Measurements from ENCODE around the gene TBC1D22A. TPM values are rescaled to one million over a fixed set of nuclear protein-coding genes. Genes with fewer than 3 reads are reported as not detected.

Gene TBC1D22A
- total and polyA plus RNA-seq, 4 donors: 4.1 to 12.4 (median 8.4) TPM

DNA sequence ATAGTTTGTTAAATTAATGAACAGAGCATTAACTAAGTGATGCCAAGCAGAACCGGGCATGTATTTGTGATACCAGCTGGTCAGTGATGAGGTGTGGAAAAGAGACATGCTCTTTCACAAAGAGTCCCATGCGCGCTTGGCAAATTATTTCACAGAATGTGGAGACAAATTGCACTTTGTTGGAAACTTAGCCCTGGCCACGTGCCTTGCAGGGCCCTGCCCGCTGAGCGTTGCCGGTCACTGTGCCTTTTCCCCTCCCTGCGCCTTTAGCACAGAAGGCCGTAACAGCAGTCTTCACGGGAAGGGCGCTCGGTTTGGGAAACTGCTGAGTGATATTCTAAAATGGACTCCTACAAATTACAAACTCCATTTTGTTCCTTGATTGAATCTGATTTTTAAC lies 235.9 kb downstream of the TBC1D22A start:
- Histone ChIP-seq H3K27me3 (ENCODE audit: control insufficient read depth in 4 of 4, insufficient read depth in 4 of 4, low read length in 3 of 4) (no peaks in the 10 kb centered on the region), H3K9me3 (ENCODE audit: control insufficient read depth in 4 of 4, low read length in 3 of 4) (no peaks in the 10 kb centered on the region), H3K36me3 (ENCODE audit: control insufficient read depth in 4 of 4, insufficient read depth in 3 of 4, low read depth in 1 of 4, low read length in 3 of 4) (peaks cover 0 to 2% (median 0%) of the 10 kb centered on the region in 4 donors), H3K27ac (ENCODE audit: low read depth in 1 of 2, low read length in 2 of 2) (no peak overlapping the region), H3K9ac (ENCODE audit: low read depth in 1 of 2, low read length in 2 of 2) (no peak overlapping the region), H3K4me3 (ENCODE audit: low read depth in 1 of 3, low read length in 3 of 3) (no peak overlapping the region), H3K4me1 (ENCODE audit: control insufficient read depth in 4 of 4, insufficient read depth in 4 of 4, low read length in 3 of 4) (no peaks in the 10 kb centered on the region)
- DNase-seq (ENCODE audit: low spot score): no peak
- 97% methylated on average over 12 of the region's 12 CpGs for WGBS
- TF ChIP-seq RAD21 (IDR thresholded peaks at IDR 0.05) (no peak), FOXA1 (IDR thresholded peaks at IDR 0.05) (no peak), HNF4G (IDR thresholded peaks at IDR 0.05) (no peak), JUND (IDR thresholded peaks at IDR 0.05) (no peak)
- TF ChIP-seq, protein P1, sequence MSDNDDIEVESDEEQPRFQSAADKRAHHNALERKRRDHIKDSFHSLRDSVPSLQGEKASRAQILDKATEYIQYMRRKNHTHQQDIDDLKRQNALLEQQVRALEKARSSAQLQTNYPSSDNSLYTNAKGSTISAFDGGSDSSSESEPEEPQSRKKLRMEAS (IDR thresholded peaks at IDR 0.05): no peak
- TF ChIP-seq, protein P2, sequence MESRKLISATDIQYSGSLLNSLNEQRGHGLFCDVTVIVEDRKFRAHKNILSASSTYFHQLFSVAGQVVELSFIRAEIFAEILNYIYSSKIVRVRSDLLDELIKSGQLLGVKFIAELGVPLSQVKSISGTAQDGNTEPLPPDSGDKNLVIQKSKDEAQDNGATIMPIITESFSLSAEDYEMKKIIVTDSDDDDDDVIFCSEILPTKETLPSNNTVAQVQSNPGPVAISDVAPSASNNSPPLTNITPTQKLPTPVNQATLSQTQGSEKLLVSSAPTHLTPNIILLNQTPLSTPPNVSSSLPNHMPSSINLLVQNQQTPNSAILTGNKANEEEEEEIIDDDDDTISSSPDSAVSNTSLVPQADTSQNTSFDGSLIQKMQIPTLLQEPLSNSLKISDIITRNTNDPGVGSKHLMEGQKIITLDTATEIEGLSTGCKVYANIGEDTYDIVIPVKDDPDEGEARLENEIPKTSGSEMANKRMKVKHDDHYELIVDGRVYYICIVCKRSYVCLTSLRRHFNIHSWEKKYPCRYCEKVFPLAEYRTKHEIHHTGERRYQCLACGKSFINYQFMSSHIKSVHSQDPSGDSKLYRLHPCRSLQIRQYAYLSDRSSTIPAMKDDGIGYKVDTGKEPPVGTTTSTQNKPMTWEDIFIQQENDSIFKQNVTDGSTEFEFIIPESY (IDR thresholded peaks at IDR 0.05): no peak

DNA sequence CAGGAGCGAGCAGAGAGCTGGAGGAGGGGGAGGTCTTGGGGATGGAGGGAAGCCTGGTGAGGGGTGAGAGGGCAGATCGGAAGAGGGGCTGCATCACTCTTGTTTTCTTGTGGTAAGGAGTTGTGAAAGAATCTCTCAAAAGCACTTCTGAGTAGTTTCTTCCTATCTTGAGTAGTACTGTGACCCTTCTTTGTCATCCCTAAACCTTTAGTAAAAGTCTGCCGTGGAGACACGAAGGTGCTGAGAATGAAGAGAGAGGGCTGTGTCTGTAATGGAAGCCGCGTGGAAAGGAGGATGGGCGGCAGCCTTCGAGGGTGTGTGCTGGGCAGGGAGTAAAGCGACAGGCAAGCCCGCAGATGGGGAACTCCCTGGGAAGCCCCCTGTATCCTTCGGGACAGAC lies 237.8 kb downstream of the TBC1D22A start:
- Histone ChIP-seq H3K36me3 (ENCODE audit: control insufficient read depth in 4 of 4, insufficient read depth in 3 of 4, low read depth in 1 of 4, low read length in 3 of 4) (peaks cover 0 to 2% (median 0%) of the 10 kb centered on the region in 4 donors), H3K9me3 (ENCODE audit: control insufficient read depth in 4 of 4, low read length in 3 of 4) (no peaks in the 10 kb centered on the region), H3K4me3 (ENCODE audit: low read depth in 1 of 3, low read length in 3 of 3) (no peak overlapping the region), H3K9ac (ENCODE audit: low read depth in 1 of 2, low read length in 2 of 2) (no peak overlapping the region), H3K27ac (ENCODE audit: low read depth in 1 of 2, low read length in 2 of 2) (no peak overlapping the region), H3K27me3 (ENCODE audit: control insufficient read depth in 4 of 4, insufficient read depth in 4 of 4, low read length in 3 of 4) (no peaks in the 10 kb centered on the region), H3K4me1 (ENCODE audit: control insufficient read depth in 4 of 4, insufficient read depth in 4 of 4, low read length in 3 of 4) (no peaks in the 10 kb centered on the region)
- WGBS: 93% methylated on average over 11 of the region's 11 CpGs
- TF ChIP-seq FOXA2 (IDR thresholded peaks at IDR 0.05): no peak
- TF ChIP-seq, protein P3, sequence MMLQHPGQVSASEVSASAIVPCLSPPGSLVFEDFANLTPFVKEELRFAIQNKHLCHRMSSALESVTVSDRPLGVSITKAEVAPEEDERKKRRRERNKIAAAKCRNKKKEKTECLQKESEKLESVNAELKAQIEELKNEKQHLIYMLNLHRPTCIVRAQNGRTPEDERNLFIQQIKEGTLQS (IDR thresholded peaks at IDR 0.05): no peak
- TF ChIP-seq EGR1 (IDR thresholded peaks at IDR 0.05; ENCODE audit: low read depth in 2 of 2): no peak
- no peak for DNase-seq (ENCODE audit: low spot score)

DNA sequence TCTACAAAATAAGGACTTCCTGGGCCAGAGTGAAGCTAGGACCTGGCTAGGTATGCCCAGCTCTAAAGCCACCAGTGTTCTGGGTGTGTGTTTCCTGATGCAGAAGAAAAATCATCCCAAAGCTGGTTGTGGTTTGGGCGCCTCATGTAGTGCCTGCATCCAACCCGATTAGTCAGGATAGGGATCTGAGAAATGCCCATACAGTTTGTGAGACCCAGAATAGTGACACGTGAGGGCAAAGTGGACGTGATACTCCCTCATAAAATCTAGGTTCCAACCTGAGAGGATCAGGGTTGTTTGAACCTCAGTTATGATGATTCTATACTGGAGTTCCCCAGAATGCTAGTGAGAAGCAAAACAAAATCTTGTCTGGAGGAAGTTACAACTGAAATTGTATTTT lies 238.4 kb downstream of the TBC1D22A start:
- Histone ChIP-seq H3K27me3 (ENCODE audit: control insufficient read depth in 4 of 4, insufficient read depth in 4 of 4, low read length in 3 of 4) (no peaks in the 10 kb centered on the region), H3K9ac (ENCODE audit: low read depth in 1 of 2, low read length in 2 of 2) (no peak overlapping the region), H3K4me1 (ENCODE audit: control insufficient read depth in 4 of 4, insufficient read depth in 4 of 4, low read length in 3 of 4) (no peaks in the 10 kb centered on the region), H3K36me3 (ENCODE audit: control insufficient read depth in 4 of 4, insufficient read depth in 3 of 4, low read depth in 1 of 4, low read length in 3 of 4) (peaks cover 0 to 2% (median 0%) of the 10 kb centered on the region in 4 donors), H3K9me3 (ENCODE audit: control insufficient read depth in 4 of 4, low read length in 3 of 4) (no peaks in the 10 kb centered on the region), H3K4me3 (ENCODE audit: low read depth in 1 of 3, low read length in 3 of 3) (no peak overlapping the region), H3K27ac (ENCODE audit: low read depth in 1 of 2, low read length in 2 of 2) (no peak overlapping the region)
- no peak for DNase-seq (ENCODE audit: low spot score)
- WGBS: 85% methylated on average over 4 of the region's 4 CpGs
- TF ChIP-seq HNF4A (conservative IDR thresholded peaks at IDR 0.05) (no peak), TAF1 (conservative IDR thresholded peaks at IDR 0.05) (no peak), SP1 (IDR thresholded peaks at IDR 0.05) (no peak)

DNA sequence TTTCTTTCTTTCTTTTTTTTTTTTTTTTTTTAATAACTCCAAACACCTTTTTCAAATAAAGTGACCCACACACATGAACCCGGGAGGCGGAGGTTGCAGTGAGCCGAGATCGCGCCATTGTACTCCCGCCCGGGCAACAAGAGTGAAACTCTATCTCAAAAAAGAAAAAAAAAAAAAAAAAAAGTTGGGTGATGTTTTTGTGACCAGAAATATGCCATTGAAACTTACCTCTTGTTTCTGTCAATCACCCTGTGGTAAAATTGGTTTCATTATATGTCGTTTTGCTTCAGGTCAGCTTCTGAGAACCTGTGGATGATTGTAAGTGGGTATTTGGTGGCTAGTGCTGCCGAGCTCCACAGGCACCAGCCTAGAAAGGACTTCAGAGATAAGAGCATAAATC lies 238.8 kb downstream of the TBC1D22A start:
- DNase-seq (ENCODE audit: low spot score): no peak
- 95% methylated on average over 9 of the region's 9 CpGs for WGBS
- Histone ChIP-seq H3K27ac (ENCODE audit: low read depth in 1 of 2, low read length in 2 of 2) (no peak overlapping the region), H3K4me1 (ENCODE audit: control insufficient read depth in 4 of 4, insufficient read depth in 4 of 4, low read length in 3 of 4) (no peaks in the 10 kb centered on the region), H3K36me3 (ENCODE audit: control insufficient read depth in 4 of 4, insufficient read depth in 3 of 4, low read depth in 1 of 4, low read length in 3 of 4) (peaks cover 0 to 2% (median 0%) of the 10 kb centered on the region in 4 donors), H3K27me3 (ENCODE audit: control insufficient read depth in 4 of 4, insufficient read depth in 4 of 4, low read length in 3 of 4) (no peaks in the 10 kb centered on the region), H3K9ac (ENCODE audit: low read depth in 1 of 2, low read length in 2 of 2) (no peak overlapping the region), H3K4me3 (ENCODE audit: low read depth in 1 of 3, low read length in 3 of 3) (no peak overlapping the region), H3K9me3 (ENCODE audit: control insufficient read depth in 4 of 4, low read length in 3 of 4) (no peaks in the 10 kb centered on the region)
- TF ChIP-seq EGR1 (IDR thresholded peaks at IDR 0.05; ENCODE audit: low read depth in 2 of 2) (no peak), RAD21 (IDR thresholded peaks at IDR 0.05) (no peak), HNF4G (IDR thresholded peaks at IDR 0.05) (no peak), SP1 (IDR thresholded peaks at IDR 0.05) (no peak), FOXA2 (IDR thresholded peaks at IDR 0.05) (no peak), NR2F2 (IDR thresholded peaks at IDR 0.05) (no peak), YY1 (IDR thresholded peaks at IDR 0.05) (no peak), HNF4A (conservative IDR thresholded peaks at IDR 0.05) (no peak)
- TF ChIP-seq, protein P4, sequence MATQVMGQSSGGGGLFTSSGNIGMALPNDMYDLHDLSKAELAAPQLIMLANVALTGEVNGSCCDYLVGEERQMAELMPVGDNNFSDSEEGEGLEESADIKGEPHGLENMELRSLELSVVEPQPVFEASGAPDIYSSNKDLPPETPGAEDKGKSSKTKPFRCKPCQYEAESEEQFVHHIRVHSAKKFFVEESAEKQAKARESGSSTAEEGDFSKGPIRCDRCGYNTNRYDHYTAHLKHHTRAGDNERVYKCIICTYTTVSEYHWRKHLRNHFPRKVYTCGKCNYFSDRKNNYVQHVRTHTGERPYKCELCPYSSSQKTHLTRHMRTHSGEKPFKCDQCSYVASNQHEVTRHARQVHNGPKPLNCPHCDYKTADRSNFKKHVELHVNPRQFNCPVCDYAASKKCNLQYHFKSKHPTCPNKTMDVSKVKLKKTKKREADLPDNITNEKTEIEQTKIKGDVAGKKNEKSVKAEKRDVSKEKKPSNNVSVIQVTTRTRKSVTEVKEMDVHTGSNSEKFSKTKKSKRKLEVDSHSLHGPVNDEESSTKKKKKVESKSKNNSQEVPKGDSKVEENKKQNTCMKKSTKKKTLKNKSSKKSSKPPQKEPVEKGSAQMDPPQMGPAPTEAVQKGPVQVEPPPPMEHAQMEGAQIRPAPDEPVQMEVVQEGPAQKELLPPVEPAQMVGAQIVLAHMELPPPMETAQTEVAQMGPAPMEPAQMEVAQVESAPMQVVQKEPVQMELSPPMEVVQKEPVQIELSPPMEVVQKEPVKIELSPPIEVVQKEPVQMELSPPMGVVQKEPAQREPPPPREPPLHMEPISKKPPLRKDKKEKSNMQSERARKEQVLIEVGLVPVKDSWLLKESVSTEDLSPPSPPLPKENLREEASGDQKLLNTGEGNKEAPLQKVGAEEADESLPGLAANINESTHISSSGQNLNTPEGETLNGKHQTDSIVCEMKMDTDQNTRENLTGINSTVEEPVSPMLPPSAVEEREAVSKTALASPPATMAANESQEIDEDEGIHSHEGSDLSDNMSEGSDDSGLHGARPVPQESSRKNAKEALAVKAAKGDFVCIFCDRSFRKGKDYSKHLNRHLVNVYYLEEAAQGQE (IDR thresholded peaks at IDR 0.05): no peak
- TF ChIP-seq, protein P1 (IDR thresholded peaks at IDR 0.05): no peak
- TF ChIP-seq, protein P2 (IDR thresholded peaks at IDR 0.05): no peak
